ENCODE data around the gene NFIC.
"Not testable (repeated sequence)": the region's sequence is repeated elsewhere in the genome, so short reads cannot be mapped to it uniquely, and the experiment has no call there.

NFIC gene

DNA sequence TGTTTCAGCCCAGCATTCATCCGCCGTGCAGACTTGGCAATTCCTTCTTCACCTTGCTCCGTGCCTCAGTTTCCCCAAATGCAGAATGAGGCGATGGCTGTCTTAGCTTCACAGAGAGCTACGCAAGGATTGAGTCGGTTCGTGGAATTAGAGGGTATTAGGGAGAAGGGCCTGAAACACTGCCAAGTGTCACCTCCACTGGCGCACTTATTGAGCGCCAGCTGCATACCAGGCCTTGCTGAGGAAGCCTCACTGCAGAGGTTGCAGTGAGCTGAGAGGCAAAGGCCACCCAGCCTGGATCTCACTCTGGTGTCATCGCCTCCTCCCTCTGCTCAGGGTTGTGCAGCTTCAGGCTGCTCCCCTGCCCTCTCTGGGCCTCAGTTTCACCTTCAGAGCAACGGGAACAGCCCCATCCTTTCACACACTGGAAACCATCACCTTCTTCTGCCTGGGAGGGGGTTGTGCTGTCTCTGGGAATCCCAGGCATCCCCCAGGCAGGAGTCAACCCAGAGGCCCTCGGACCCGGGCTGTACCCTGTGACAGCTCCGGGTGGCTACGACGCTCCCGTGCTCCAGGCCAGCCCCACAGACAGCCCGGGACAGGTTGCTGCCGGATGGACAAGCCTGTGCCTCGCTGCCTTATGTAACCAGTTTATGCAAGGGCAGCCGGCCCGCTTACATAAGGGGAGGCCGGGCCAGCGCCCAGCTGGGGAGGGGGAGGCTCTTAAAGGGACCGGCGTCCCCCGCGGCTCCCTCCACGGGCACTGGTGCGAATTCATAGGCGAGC is 31.9 kb downstream of the NFIC start:
- Histone ChIP-seq H3K27me3 (ENCODE audit: control insufficient read depth, insufficient read depth, low read length) (no peaks in the 10 kb centered on the region), H3K4me1 (ENCODE audit: control insufficient read depth, insufficient read depth, low read length) (peaks cover 32% of the 10 kb centered on the region), H3K9me3 (replicated peaks; ENCODE audit: low read length) (no peaks in the 10 kb centered on the region), H3K4me2 (ENCODE audit: low read length) (peak overlapping the region; percentile 48), H3K9ac (ENCODE audit: low read depth, low read length) (no peak overlapping the region), H3K4me3 (ENCODE audit: low read length) (no peak overlapping the region), H3K36me3 (ENCODE audit: insufficient read depth, low read length) (peaks cover 23% of the 10 kb centered on the region)

GRCh38 chr19:3398900-3399278 is 32.5 kb downstream of the NFIC start:
- peaks cover 23% of the 10 kb centered on the region for H3K36me3 ChIP-seq (ENCODE audit: insufficient read depth, low read length)
- peak overlapping the region; percentile 48 for H3K4me2 ChIP-seq (ENCODE audit: low read length)
- no peak overlapping the region for H3K9ac ChIP-seq (ENCODE audit: low read depth, low read length)
- no peaks in the 10 kb centered on the region for H3K27me3 ChIP-seq (ENCODE audit: control insufficient read depth, insufficient read depth, low read length)
- H3K4me1 ChIP-seq (ENCODE audit: control insufficient read depth, insufficient read depth, low read length): peaks cover 38% of the 10 kb centered on the region
- no peak overlapping the region for H3K4me3 ChIP-seq (ENCODE audit: low read length)
- H3K9me3 ChIP-seq (replicated peaks; ENCODE audit: low read length): no peaks in the 10 kb centered on the region

GRCh38 chr19:3399311-3399710 is 32.9 kb downstream of the NFIC start:
- Histone ChIP-seq H3K36me3 (ENCODE audit: insufficient read depth, low read length) (peaks cover 23% of the 10 kb centered on the region), H3K4me1 (ENCODE audit: control insufficient read depth, insufficient read depth, low read length) (peaks cover 42% of the 10 kb centered on the region)
- not testable (repeated sequence) for H3K27me3 ChIP-seq (ENCODE audit: control insufficient read depth, insufficient read depth, low read length); H3K4me2 ChIP-seq (ENCODE audit: low read length); H3K9me3 ChIP-seq (replicated peaks; ENCODE audit: low read length); H3K9ac ChIP-seq (ENCODE audit: low read depth, low read length); H3K4me3 ChIP-seq (ENCODE audit: low read length)

- peaks cover 52% of the 10 kb centered on the region for H3K4me1 ChIP-seq (ENCODE audit: control insufficient read depth, insufficient read depth, low read length)
- H3K9ac ChIP-seq (ENCODE audit: low read depth, low read length): no peak overlapping the region
- no peaks in the 10 kb centered on the region for H3K9me3 ChIP-seq (replicated peaks; ENCODE audit: low read length)
- H3K27me3 ChIP-seq (ENCODE audit: control insufficient read depth, insufficient read depth, low read length): no peaks in the 10 kb centered on the region
- no peak overlapping the region for H3K4me2 ChIP-seq (ENCODE audit: low read length)
- H3K36me3 ChIP-seq (ENCODE audit: insufficient read depth, low read length): peaks cover 17% of the 10 kb centered on the region
- H3K4me3 ChIP-seq (ENCODE audit: low read length): no peak overlapping the region
Observed at GRCh38 chr19:3401004-3401768, 34.8 kb downstream of the NFIC start.

DNA sequence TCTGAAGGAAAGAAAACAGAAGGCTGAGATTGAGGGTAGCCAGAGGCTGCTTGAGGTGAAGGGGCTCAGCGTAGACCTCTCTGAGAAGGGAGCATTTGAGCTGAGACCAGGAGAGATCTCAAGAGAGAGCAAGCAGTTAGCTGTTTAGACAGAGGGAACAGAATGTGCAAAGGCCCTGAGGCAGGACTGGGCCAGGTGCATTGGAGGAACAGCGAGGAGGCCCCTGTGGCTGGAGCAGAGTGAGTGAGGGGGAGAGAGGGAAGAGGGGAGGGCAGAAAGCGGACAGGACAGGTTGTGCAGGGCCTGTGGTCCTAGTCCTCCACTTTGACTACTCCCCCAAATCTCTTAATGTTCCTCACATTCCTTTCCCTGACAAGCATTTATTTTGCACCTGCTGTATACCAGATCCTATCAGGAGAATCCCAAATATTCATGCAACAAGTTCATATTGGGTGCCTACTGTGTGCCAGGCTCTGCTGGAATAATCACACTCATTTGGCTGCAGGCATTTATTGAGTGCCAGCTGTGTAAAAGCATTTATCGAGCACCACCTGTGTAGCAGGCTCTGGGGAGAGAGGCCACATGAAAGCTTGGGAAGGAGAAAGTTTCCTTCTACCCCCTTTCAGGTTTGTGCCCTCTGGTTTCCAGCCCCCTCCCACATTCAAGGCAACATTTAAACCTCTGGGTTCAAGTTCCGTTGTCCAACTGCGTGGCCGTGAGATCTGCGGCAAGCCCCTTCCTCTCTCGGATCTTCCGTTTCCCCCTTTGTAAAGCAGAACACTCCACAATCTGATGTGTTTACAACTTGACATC is 36.5 kb downstream of the NFIC start:
- Histone ChIP-seq H3K4me1 (ENCODE audit: control insufficient read depth, insufficient read depth, low read length) (peaks cover 43% of the 10 kb centered on the region), H3K4me3 (ENCODE audit: low read length) (peak overlapping the region; percentile 19), H3K36me3 (ENCODE audit: insufficient read depth, low read length) (peaks cover 15% of the 10 kb centered on the region), H3K4me2 (ENCODE audit: low read length) (peak overlapping the region; percentile 77), H3K9ac (ENCODE audit: low read depth, low read length) (peak overlapping the region; percentile 95), H3K27me3 (ENCODE audit: control insufficient read depth, insufficient read depth, low read length) (no peaks in the 10 kb centered on the region), H3K9me3 (replicated peaks; ENCODE audit: low read length) (no peaks in the 10 kb centered on the region)

- peak overlapping the region; percentile 32 for H3K4me3 ChIP-seq (ENCODE audit: low read length)
- H3K9me3 ChIP-seq (replicated peaks; ENCODE audit: low read length): no peaks in the 10 kb centered on the region
- peaks cover 40% of the 10 kb centered on the region for H3K4me1 ChIP-seq (ENCODE audit: control insufficient read depth, insufficient read depth, low read length)
- peaks cover 9% of the 10 kb centered on the region for H3K36me3 ChIP-seq (ENCODE audit: insufficient read depth, low read length)
- H3K9ac ChIP-seq (ENCODE audit: low read depth, low read length): peak overlapping the region; percentile 95
- peak overlapping the region; percentile 77 for H3K4me2 ChIP-seq (ENCODE audit: low read length)
- no peaks in the 10 kb centered on the region for H3K27me3 ChIP-seq (ENCODE audit: control insufficient read depth, insufficient read depth, low read length)
Observed at GRCh38 chr19:3403489-3404323, 37.3 kb downstream of the NFIC start.

GRCh38 chr19:3404324-3405260 is 38.2 kb downstream of the NFIC start:
- Histone ChIP-seq H3K4me2 (ENCODE audit: low read length) (peak overlapping the region; percentile 77), H3K4me1 (ENCODE audit: control insufficient read depth, insufficient read depth, low read length) (peaks cover 43% of the 10 kb centered on the region), H3K4me3 (ENCODE audit: low read length) (peak overlapping the region; percentile 32), H3K27me3 (ENCODE audit: control insufficient read depth, insufficient read depth, low read length) (no peaks in the 10 kb centered on the region), H3K9ac (ENCODE audit: low read depth, low read length) (peak overlapping the region; percentile 95), H3K9me3 (replicated peaks; ENCODE audit: low read length) (no peaks in the 10 kb centered on the region), H3K36me3 (ENCODE audit: insufficient read depth, low read length) (peaks cover 14% of the 10 kb centered on the region)

- H3K9me3 ChIP-seq (replicated peaks; ENCODE audit: low read length): no peaks in the 10 kb centered on the region
- peaks cover 15% of the 10 kb centered on the region for H3K36me3 ChIP-seq (ENCODE audit: insufficient read depth, low read length)
- H3K27me3 ChIP-seq (ENCODE audit: control insufficient read depth, insufficient read depth, low read length): no peaks in the 10 kb centered on the region
- peak overlapping the region; percentile 25 for H3K4me3 ChIP-seq (ENCODE audit: low read length)
- peak overlapping the region; percentile 95 for H3K9ac ChIP-seq (ENCODE audit: low read depth, low read length)
- H3K4me2 ChIP-seq (ENCODE audit: low read length): peak overlapping the region; percentile 77
- peaks cover 45% of the 10 kb centered on the region for H3K4me1 ChIP-seq (ENCODE audit: control insufficient read depth, insufficient read depth, low read length)
Observed at GRCh38 chr19:3405261-3405653, 38.9 kb downstream of the NFIC start.

- no peak overlapping the region for H3K4me2 ChIP-seq (ENCODE audit: low read length)
- peaks cover 45% of the 10 kb centered on the region for H3K4me1 ChIP-seq (ENCODE audit: control insufficient read depth, insufficient read depth, low read length)
Observed at GRCh38 chr19:3406571-3407111, 40.3 kb downstream of the NFIC start.

More at GRCh38 chr19:3406571-3407111, 40.3 kb downstream of the NFIC start:
- no peak overlapping the region for H3K4me3 ChIP-seq (ENCODE audit: low read length)
- H3K9ac ChIP-seq (ENCODE audit: low read depth, low read length): no peak overlapping the region
- H3K27me3 ChIP-seq (ENCODE audit: control insufficient read depth, insufficient read depth, low read length): no peaks in the 10 kb centered on the region
- peaks cover 24% of the 10 kb centered on the region for H3K36me3 ChIP-seq (ENCODE audit: insufficient read depth, low read length)
- no peaks in the 10 kb centered on the region for H3K9me3 ChIP-seq (replicated peaks; ENCODE audit: low read length)
